ENCODE measurements around the gene KIAA1210. TPM values are rescaled to one million over a fixed set of nuclear protein-coding genes. Genes with fewer than 3 reads are reported as not detected.

Gene KIAA1210
- total and polyA plus RNA-seq, 4 donors = not detected

DNA sequence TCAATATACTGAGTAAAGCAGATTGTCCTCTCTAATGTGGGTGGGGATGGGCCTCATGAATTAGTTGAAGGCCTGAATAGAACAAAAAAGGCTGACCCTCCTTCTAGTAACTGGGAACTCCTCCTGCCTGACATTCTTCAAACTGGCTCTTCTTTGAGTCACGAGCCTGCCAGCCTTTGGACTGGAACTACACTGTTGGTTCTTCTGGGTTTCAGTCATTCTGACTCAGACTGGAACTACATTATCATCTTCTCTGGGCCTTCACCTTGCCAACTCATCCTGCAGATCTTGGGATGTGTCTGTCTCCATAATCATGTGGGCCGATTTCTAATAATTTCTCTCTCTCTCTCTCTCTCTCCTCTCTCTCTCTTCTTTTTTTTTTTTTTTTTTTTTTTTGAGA lies 81.7 kb downstream of the KIAA1210 start (continued):
- TF ChIP-seq JUND (IDR thresholded peaks at IDR 0.05) = no peak
- no peak for TF ChIP-seq RAD21 (IDR thresholded peaks at IDR 0.05)
- TF ChIP-seq, protein P1, sequence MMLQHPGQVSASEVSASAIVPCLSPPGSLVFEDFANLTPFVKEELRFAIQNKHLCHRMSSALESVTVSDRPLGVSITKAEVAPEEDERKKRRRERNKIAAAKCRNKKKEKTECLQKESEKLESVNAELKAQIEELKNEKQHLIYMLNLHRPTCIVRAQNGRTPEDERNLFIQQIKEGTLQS (IDR thresholded peaks at IDR 0.05) = no peak

GRCh38 chrX:119042996-119043395 lies 84.6 kb downstream of the KIAA1210 start:
- Histone ChIP-seq H3K4me1 (ENCODE audit: control insufficient read depth in 4 of 4, insufficient read depth in 4 of 4, low read length in 3 of 4) (peaks cover 0 to 3% (median 0%) of the 10 kb centered on the region in 4 donors), H3K27ac (ENCODE audit: low read depth in 1 of 2, low read length in 2 of 2) (no peak overlapping the region), H3K9me3 (ENCODE audit: control insufficient read depth in 4 of 4, low read length in 3 of 4) (no peaks in the 10 kb centered on the region), H3K4me3 (ENCODE audit: low read depth in 1 of 3, low read length in 3 of 3) (no peak overlapping the region), H3K36me3 (ENCODE audit: control insufficient read depth in 4 of 4, insufficient read depth in 3 of 4, low read depth in 1 of 4, low read length in 3 of 4) (no peaks in the 10 kb centered on the region), H3K9ac (ENCODE audit: low read depth in 1 of 2, low read length in 2 of 2) (no peak overlapping the region), H3K27me3 (ENCODE audit: control insufficient read depth in 4 of 4, insufficient read depth in 4 of 4, low read length in 3 of 4) (no peaks in the 10 kb centered on the region)
- WGBS = 88% methylated on average over 1 of the region's 1 CpG
- TF ChIP-seq GABPA (IDR thresholded peaks at IDR 0.05 in 1 of 2, conservative IDR thresholded peaks at IDR 0.05 in 1 of 2) (no peak), ZBTB33 (IDR thresholded peaks at IDR 0.05) (no peak), NR2F2 (IDR thresholded peaks at IDR 0.05) (no peak), RXRA (IDR thresholded peaks at IDR 0.05) (no peak)
- DNase-seq (ENCODE audit: low spot score) = no peak

DNA sequence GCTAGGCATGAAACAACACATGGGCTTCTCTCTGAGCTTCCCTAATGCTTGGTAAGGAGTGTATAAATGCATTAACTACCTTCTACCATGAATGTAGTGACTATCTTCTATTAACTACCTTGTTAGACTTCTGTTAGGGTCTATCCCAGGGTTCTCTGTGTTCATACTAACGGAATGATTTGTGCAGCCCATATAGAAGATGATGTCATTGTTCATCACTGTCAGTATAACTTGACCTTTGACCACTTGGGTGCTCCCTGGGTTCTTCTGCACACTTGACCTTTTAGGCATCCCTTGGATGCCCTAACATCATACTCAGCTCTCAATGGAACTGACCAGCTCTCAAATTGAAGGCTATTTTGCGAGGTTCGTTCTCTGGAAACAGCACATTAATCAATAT lies 85.6 kb downstream of the KIAA1210 start:
- Histone ChIP-seq H3K36me3 (ENCODE audit: control insufficient read depth in 4 of 4, insufficient read depth in 3 of 4, low read depth in 1 of 4, low read length in 3 of 4) (no peaks in the 10 kb centered on the region), H3K4me1 (ENCODE audit: control insufficient read depth in 4 of 4, insufficient read depth in 4 of 4, low read length in 3 of 4) (peaks cover 0 to 3% (median 0%) of the 10 kb centered on the region in 4 donors), H3K4me3 (ENCODE audit: low read depth in 1 of 3, low read length in 3 of 3) (no peak overlapping the region), H3K9ac (ENCODE audit: low read depth in 1 of 2, low read length in 2 of 2) (no peak overlapping the region), H3K27me3 (ENCODE audit: control insufficient read depth in 4 of 4, insufficient read depth in 4 of 4, low read length in 3 of 4) (no peaks in the 10 kb centered on the region), H3K9me3 (ENCODE audit: control insufficient read depth in 4 of 4, low read length in 3 of 4) (no peaks in the 10 kb centered on the region), H3K27ac (ENCODE audit: low read depth in 1 of 2, low read length in 2 of 2) (no peak overlapping the region)
- no peak for DNase-seq (ENCODE audit: low spot score)
- 90% methylated on average over 3 of the region's 3 CpGs for WGBS
- TF ChIP-seq FOXA1 (IDR thresholded peaks at IDR 0.05) = no peak

- Histone ChIP-seq H3K27me3 (ENCODE audit: control insufficient read depth in 4 of 4, insufficient read depth in 4 of 4, low read length in 3 of 4) (no peaks in the 10 kb centered on the region), H3K27ac (ENCODE audit: low read depth in 1 of 2, low read length in 2 of 2) (peak overlapping the region; percentile 38 to 50), H3K4me3 (ENCODE audit: low read depth in 1 of 3, low read length in 3 of 3) (no peak overlapping the region), H3K9me3 (ENCODE audit: control insufficient read depth in 4 of 4, low read length in 3 of 4) (no peaks in the 10 kb centered on the region), H3K9ac (ENCODE audit: low read depth in 1 of 2, low read length in 2 of 2) (no peak overlapping the region), H3K4me1 (ENCODE audit: control insufficient read depth in 4 of 4, insufficient read depth in 4 of 4, low read length in 3 of 4) (peaks cover 0 to 3% (median 0%) of the 10 kb centered on the region in 4 donors), H3K36me3 (ENCODE audit: control insufficient read depth in 4 of 4, insufficient read depth in 3 of 4, low read depth in 1 of 4, low read length in 3 of 4) (no peaks in the 10 kb centered on the region)
- TF ChIP-seq HNF4A (conservative IDR thresholded peaks at IDR 0.05) = peak; percentile 69 to 82
- TF ChIP-seq NR2F2 (IDR thresholded peaks at IDR 0.05) = peak; percentile 75
- TF ChIP-seq SP1 (IDR thresholded peaks at IDR 0.05) = peak; percentile 36
- TF ChIP-seq RXRA (IDR thresholded peaks at IDR 0.05) = peak; percentile 82 to 95
- TF ChIP-seq, protein P2, sequence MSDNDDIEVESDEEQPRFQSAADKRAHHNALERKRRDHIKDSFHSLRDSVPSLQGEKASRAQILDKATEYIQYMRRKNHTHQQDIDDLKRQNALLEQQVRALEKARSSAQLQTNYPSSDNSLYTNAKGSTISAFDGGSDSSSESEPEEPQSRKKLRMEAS (IDR thresholded peaks at IDR 0.05) = no peak
- TF ChIP-seq, protein P1 (IDR thresholded peaks at IDR 0.05) = peak; percentile 66
- no peak for TF ChIP-seq TAF1 (conservative IDR thresholded peaks at IDR 0.05)
- peak; percentile 95 to 99 for TF ChIP-seq JUND (IDR thresholded peaks at IDR 0.05)
- no peak for TF ChIP-seq ZBTB33 (IDR thresholded peaks at IDR 0.05)
- TF ChIP-seq REST (IDR thresholded peaks at IDR 0.05) = no peak
- no peak for TF ChIP-seq FOXA2 (IDR thresholded peaks at IDR 0.05)
- TF ChIP-seq FOXA1 (IDR thresholded peaks at IDR 0.05) = no peak
- WGBS = 40% methylated on average over 4 of the region's 4 CpGs
- DNase-seq (ENCODE audit: low spot score) = no peak
Measured at GRCh38 chrX:119041175-119041574, 86.4 kb downstream of the KIAA1210 start.
